ENCODE data around the gene CEACAM8.

GRCh38 chr19:42595550-42596172, 937 bp upstream of the CEACAM8 start:
- TF ChIP-seq CEBPB (IDR thresholded peaks at IDR 0.05; ENCODE audit: low read depth) (no peak), CTCF (IDR thresholded peaks at IDR 0.05 in 2 of 3, conservative IDR thresholded peaks at IDR 0.05 in 1 of 3; ENCODE audit: borderline replicate concordance in 1 of 3, insufficient read depth in 1 of 3, low read depth in 2 of 3, low read length in 2 of 3) (no peak), POLR2A (IDR thresholded peaks at IDR 0.05; ENCODE audit: borderline replicate concordance, extremely low read depth, insufficient read depth, insufficient read length) (no peak), SRF (IDR thresholded peaks at IDR 0.05; ENCODE audit: low read depth) (no peak), JUND (IDR thresholded peaks at IDR 0.05) (no peak), POLR2AphosphoS5 (IDR thresholded peaks at IDR 0.05; ENCODE audit: low read depth, low read length) (no peak), MAX (IDR thresholded peaks at IDR 0.05) (no peak), ZNF274 (IDR thresholded peaks at IDR 0.05; ENCODE audit: low read depth, low read length) (no peak), EGR1 (IDR thresholded peaks at IDR 0.05; ENCODE audit: low read depth) (no peak), ZBTB33 (IDR thresholded peaks at IDR 0.05; ENCODE audit: extremely low read depth, insufficient replicate concordance, low read length) (no peak), TCF7L2 (IDR thresholded peaks at IDR 0.05; ENCODE audit: borderline replicate concordance, extremely low read depth, insufficient read depth, insufficient read length) (no peak)

All from HCT116 (cell line).